Gastrocnemius medialis (tissue), 4 donors: ENCODE measurements around the gene MYO18B. TPM values are rescaled to one million over a fixed set of nuclear protein-coding genes. Genes with fewer than 3 reads are reported as not detected.

Experiments
- ATAC-seq, 2 donors: fragments of 150-250 bp; one replicate each; pipeline ENCODE4 v1.9.1; 2016
- DNase-seq, 2 donors: peaks; one replicate each; pipeline ENCODE4 v3.0.0-alpha.2; 2019
- H3K27ac ChIP-seq, 4 donors: fragments of 200-600 bp; sonication (generic); 1 replicate in 1 of 4; 2 replicates in 3 of 4; pipeline ENCODE4 v1.5.1; 2016 to 2018; ENCODE audit warnings: mild to moderate bottlenecking in 2 of 4, moderate library complexity in 1 of 4
- H3K27me3 ChIP-seq, 3 donors: fragments of 200-600 bp; sonication (generic) in 2 of 3; 1 replicate in 1 of 3; 2 replicates in 2 of 3; pipeline versions ENCODE4 v1.5.1 to v1.6.0; 2016 to 2019; ENCODE audit warnings: mild to moderate bottlenecking in 1 of 3, moderate library complexity in 1 of 3
- H3K36me3 ChIP-seq, 2 donors: fragments of 200-600 bp; sonication (generic) in 1 of 2; one replicate each; pipeline ENCODE4 v1.5.1; 2017 to 2018
- H3K4me1 ChIP-seq, 2 donors: fragments of 200-600 bp; sonication (generic) in 1 of 2; one replicate each; pipeline ENCODE4 v1.5.1; 2016 to 2017; ENCODE audit warnings: mild to moderate bottlenecking in 2 of 2
- H3K4me3 ChIP-seq, 4 donors: fragments of 200-600 bp; sonication (generic) in 3 of 4; 1 replicate in 1 of 4; 2 replicates in 3 of 4; pipeline ENCODE4 v1.5.1; 2016 to 2019; ENCODE audit warnings: mild to moderate bottlenecking in 2 of 4
- H3K9me3 ChIP-seq, 3 donors: fragments of 200-600 bp; sonication (generic) in 2 of 3; 1 replicate in 1 of 3; 2 replicates in 2 of 3; pipeline ENCODE4 v1.5.1; 2016 to 2019
- POLR2A ChIP-seq, 2 donors: fragments of 450-650 bp; IDR thresholded peaks; one replicate each; pipeline ENCODE4 v1.6.1; 2017; ENCODE audit warnings: antibody characterized with exemption in 2 of 2, mild to moderate bottlenecking in 2 of 2, moderate library complexity in 2 of 2
- in situ Hi-C, 4 donors: fragments of 200-750 bp; cut with MboI; loops; one replicate each; pipeline versions ENCODE4 v1.15.0 to v1.8.0; 2017; ENCODE audit warnings: low sequenced_read_pairs in 4 of 4
- intact Hi-C: fragments of 100-400 bp; cut with DNase I; formaldehyde crosslinking; loops from one replicate; pipeline ENCODE4 v1.15.1; 2023; ENCODE audit warnings: low total_unique reads
- total RNA-seq, 4 donors: library from RNA; depleted of rRNA; stranded (reverse); fragments of >200 nt; gene quantifications; one replicate each; pipeline versions ENCODE4 v1.1.0 to v1.2.3, GENCODE V29; 2016
- TF ChIP-seq, protein P1 (sequence below), 5 experiments: fragments of 450-650 bp in 3 of 5; fragments of 200-600 bp in 2 of 5; sonication (generic) in 2 of 5; IDR thresholded peaks in 4 of 5; conservative IDR thresholded peaks in 1 of 5; 1 replicate in 4 of 5; 2 replicates in 1 of 5; pipeline ENCODE4 v1.5.1; 2016 to 2019; ENCODE audit warnings: antibody characterized with exemption in 5 of 5, mild to moderate bottlenecking in 3 of 5, moderate library complexity in 3 of 5

MYO18B gene
- total RNA-seq, 4 donors from 2014 or later = 273 to 408 (median 362) TPM

DNA sequence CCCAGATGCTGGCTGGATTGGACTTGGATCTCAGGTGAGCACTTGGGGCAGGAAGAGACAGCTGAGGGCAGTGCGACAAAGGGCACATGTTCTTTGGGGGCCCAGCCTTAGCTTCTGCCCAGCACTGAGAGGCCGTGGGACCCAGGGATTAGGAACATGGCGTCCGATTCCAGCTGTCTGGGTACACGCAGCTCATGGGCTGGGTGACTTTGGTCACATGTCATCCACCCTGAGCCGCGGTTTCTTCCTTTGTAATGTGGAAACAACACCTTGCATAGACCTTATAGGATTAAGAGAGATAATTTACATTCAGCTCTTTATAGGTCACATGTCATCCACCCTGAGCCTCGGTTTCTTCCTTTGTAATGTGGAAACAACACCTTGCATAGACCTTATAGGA is 39.8 kb downstream of the MYO18B start:
- intact Hi-C loops (no loop called here), in situ Hi-C loops (no loop called here)
- DNase-seq (no peak), ATAC-seq (no peak)
- H3K27me3 ChIP-seq = no peaks in the 10 kb centered on the region
- no peaks in the 10 kb centered on the region for H3K4me1 ChIP-seq
- peak overlapping the region in 1 of 4 donors; percentile 38 for H3K27ac ChIP-seq
- H3K4me3 ChIP-seq = no peak overlapping the region
- H3K36me3 ChIP-seq = peaks cover 0 to 90% of the 10 kb centered on the region in 2 donors
- H3K9me3 ChIP-seq = no peaks in the 10 kb centered on the region
- TF ChIP-seq, protein P1, sequence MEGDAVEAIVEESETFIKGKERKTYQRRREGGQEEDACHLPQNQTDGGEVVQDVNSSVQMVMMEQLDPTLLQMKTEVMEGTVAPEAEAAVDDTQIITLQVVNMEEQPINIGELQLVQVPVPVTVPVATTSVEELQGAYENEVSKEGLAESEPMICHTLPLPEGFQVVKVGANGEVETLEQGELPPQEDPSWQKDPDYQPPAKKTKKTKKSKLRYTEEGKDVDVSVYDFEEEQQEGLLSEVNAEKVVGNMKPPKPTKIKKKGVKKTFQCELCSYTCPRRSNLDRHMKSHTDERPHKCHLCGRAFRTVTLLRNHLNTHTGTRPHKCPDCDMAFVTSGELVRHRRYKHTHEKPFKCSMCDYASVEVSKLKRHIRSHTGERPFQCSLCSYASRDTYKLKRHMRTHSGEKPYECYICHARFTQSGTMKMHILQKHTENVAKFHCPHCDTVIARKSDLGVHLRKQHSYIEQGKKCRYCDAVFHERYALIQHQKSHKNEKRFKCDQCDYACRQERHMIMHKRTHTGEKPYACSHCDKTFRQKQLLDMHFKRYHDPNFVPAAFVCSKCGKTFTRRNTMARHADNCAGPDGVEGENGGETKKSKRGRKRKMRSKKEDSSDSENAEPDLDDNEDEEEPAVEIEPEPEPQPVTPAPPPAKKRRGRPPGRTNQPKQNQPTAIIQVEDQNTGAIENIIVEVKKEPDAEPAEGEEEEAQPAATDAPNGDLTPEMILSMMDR (IDR thresholded peaks at IDR 0.05 in 4 of 5, conservative IDR thresholded peaks at IDR 0.05 in 1 of 5) = no peak
- no peak for TF ChIP-seq POLR2A (IDR thresholded peaks at IDR 0.05)

DNA sequence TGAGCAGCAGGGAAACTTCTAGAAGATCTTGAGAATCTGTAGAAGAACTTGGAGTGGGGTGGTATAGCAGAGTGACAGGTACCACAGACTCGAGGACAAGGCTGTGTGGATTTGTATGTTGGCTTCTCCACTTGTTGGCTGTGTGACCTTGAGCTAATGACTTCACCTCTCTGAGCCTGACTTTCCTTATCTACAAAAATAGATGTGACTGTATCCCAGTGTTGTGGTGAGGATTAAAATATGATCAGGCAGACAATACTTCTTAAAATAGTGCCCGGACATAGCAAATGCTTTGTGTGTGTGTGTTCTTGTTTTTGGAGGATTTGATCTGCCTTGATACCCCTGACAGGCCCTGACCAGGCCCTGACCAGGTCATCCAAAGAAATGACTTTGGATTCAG is 40.8 kb downstream of the MYO18B start:
- Histone ChIP-seq H3K4me1 (no peaks in the 10 kb centered on the region), H3K27ac (peak overlapping the region in 2 of 4 donors; percentile 38 to 56), H3K9me3 (no peaks in the 10 kb centered on the region), H3K27me3 (no peaks in the 10 kb centered on the region), H3K36me3 (peaks cover 0 to 86% of the 10 kb centered on the region in 2 donors), H3K4me3 (no peak overlapping the region)
- DNase-seq (no peak), ATAC-seq (peak in 1 of 2 donors; percentile 31)
- in situ Hi-C loops (no loop called here), intact Hi-C loops (no loop called here)
- TF ChIP-seq, protein P1 (IDR thresholded peaks at IDR 0.05 in 4 of 5, conservative IDR thresholded peaks at IDR 0.05 in 1 of 5) = no peak
- TF ChIP-seq POLR2A (IDR thresholded peaks at IDR 0.05) = no peak

DNA sequence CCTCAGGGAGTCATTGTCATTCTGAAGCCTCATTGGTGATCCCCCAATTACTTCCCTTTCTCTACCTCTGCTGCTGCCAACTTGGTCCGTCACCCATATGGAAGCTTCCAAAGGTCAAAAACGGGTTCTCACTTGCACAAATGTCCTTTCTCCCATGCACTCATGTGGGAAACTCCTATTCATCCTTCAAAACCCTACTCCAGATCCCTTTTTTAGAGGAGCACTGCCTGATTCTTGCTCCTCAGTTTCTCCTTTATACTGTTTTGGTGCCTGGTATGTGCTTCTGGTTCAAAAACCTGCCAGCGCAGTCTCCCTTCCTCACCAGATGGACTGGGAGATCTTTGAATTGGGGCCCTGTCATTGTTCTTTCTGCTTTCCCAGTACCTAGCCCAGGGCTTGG is 41.9 kb downstream of the MYO18B start:
- intact Hi-C loops (no loop called here), in situ Hi-C loops (no loop called here)
- no peaks in the 10 kb centered on the region for H3K4me1 ChIP-seq
- H3K27me3 ChIP-seq = no peaks in the 10 kb centered on the region
- H3K4me3 ChIP-seq = no peak overlapping the region
- TF ChIP-seq, protein P1 (IDR thresholded peaks at IDR 0.05 in 4 of 5, conservative IDR thresholded peaks at IDR 0.05 in 1 of 5) = no peak
- no peak for TF ChIP-seq POLR2A (IDR thresholded peaks at IDR 0.05)
- peaks cover 0 to 78% of the 10 kb centered on the region in 2 donors for H3K36me3 ChIP-seq
- no peaks in the 10 kb centered on the region for H3K9me3 ChIP-seq
- no peak for DNase-seq
- no peak for ATAC-seq
- no peak overlapping the region for H3K27ac ChIP-seq

DNA sequence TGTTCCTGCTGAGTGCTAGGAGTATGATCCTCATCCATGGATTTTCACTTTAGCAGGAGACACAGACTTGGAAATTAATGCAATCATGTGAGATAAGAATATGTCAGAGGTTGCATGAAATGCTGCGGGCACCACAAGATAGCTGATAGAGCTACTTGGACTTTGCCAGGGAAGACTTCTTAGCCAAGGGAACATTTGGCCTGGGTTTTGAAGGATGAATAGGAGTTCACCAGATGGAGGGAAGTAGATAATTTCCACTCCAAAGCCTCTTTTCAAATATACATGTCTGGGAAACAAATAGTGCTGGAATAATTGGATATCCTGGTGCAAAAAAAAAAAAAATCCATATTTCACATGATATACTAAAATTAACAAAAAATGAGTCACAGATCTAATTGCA is 44.2 kb downstream of the MYO18B start:
- no peak for DNase-seq
- Histone ChIP-seq H3K27me3 (no peaks in the 10 kb centered on the region), H3K27ac (no peak overlapping the region), H3K4me3 (no peak overlapping the region), H3K4me1 (peaks cover 5 to 9% of the 10 kb centered on the region in 2 donors), H3K36me3 (peaks cover 0 to 57% of the 10 kb centered on the region in 2 donors), H3K9me3 (no peaks in the 10 kb centered on the region)
- TF ChIP-seq POLR2A (IDR thresholded peaks at IDR 0.05) = no peak
- TF ChIP-seq, protein P1 (IDR thresholded peaks at IDR 0.05 in 4 of 5, conservative IDR thresholded peaks at IDR 0.05 in 1 of 5) = no peak
- intact Hi-C loops (no loop called here), in situ Hi-C loops (no loop called here)
- no peak for ATAC-seq

DNA sequence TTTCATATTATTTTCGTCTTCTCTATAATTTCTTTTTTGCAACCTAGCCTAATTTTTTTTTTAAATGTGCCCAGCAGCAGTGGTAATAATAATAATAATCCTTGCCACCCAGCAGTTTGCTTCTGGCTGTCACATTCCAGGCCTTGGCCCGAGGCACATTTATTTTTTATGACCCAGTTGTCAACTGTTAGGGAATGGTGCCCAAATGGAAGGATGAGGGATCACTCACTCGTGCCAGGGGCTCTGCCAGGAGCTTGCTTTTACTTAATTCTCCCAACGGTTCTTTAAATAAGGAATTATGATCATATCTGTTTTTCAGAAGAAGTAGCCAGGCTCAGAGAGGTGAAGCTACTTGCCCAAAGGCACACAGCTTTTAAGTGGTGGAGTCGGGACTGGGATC is 49.6 kb downstream of the MYO18B start:
- intact Hi-C loops = no loop called here
- Histone ChIP-seq H3K4me3 (no peak overlapping the region), H3K27ac (peak overlapping the region; percentile 32 to 71 (median 60)), H3K36me3 (peaks cover 0 to 7% of the 10 kb centered on the region in 2 donors), H3K9me3 (no peaks in the 10 kb centered on the region), H3K4me1 (peaks cover 11 to 19% of the 10 kb centered on the region in 2 donors), H3K27me3 (no peaks in the 10 kb centered on the region)
- in situ Hi-C loops = no loop called here
- DNase-seq (no peak), ATAC-seq (peak; percentile 44 to 69)
- no peak for TF ChIP-seq POLR2A (IDR thresholded peaks at IDR 0.05)
- TF ChIP-seq, protein P1 (IDR thresholded peaks at IDR 0.05 in 4 of 5, conservative IDR thresholded peaks at IDR 0.05 in 1 of 5) = no peak
